Panc1 (cell line): Measurements from ENCODE around the gene INAFM2.

ENCODE experiments used
- CTCF ChIP-seq: fragments of 450-650 bp; IDR thresholded peaks from 2 replicates; pipeline ENCODE4 v1.5.1; 2017; ENCODE audit warnings: mild to moderate bottlenecking
- POLR2AphosphoS5 ChIP-seq: IDR thresholded peaks from 2 replicates; pipeline ENCODE4 v1.6.1; 2012; ENCODE audit warnings: mild to moderate bottlenecking, low read depth, low read length, moderate library complexity
- REST ChIP-seq, 2 experiments: IDR thresholded peaks; 2 replicates each; pipeline ENCODE4 v1.6.1; 2011 to 2012; ENCODE audit warnings: low read depth in 2 of 2, control low read depth in 1 of 2, low read length in 1 of 2, mild to moderate bottlenecking in 1 of 2, moderate library complexity in 1 of 2; ENCODE audit not compliant: insufficient read depth in 1 of 2

GRCh38 chr15:40348474-40348870, 25.0 kb downstream of the INAFM2 start:
- no peak for TF ChIP-seq CTCF
- no peak for TF ChIP-seq POLR2AphosphoS5
- no peak for TF ChIP-seq REST (IDR thresholded peaks at IDR 0.05; ENCODE audit: insufficient read depth in 1 of 2, low read depth in 2 of 2, low read length in 1 of 2)
